Inflammatory macrophage treated with lipopolysaccharide for 1 hour (primary cell): Measurements from ENCODE around the gene ARHGEF40.
A peak's percentile ranks its signal among the peaks of the same experiment; 100 is the strongest.

ENCODE experiments used
- DNase-seq, 2 donors: peaks; one replicate each; pipeline ENCODE4 v3.0.0-alpha.2; 2020 to 2022

Gene ARHGEF40

GRCh38 chr14:21099596-21099985 is 29.5 kb downstream of the ARHGEF40 start:
- no peak for DNase-seq

- DNase-seq = no peak
These were observed 30.8 kb downstream of the ARHGEF40 start, which contains the start of gene TMEM253 for GRCh38 chr14:21100931-21101330. Gene TMEM253, plus strand, starts transcription at chr14:21101066. Its CDS starts 278 bp downstream, at chr14:21101344.

- DNase-seq = no peak
These were observed 31.8 kb downstream of the ARHGEF40 start for GRCh38 chr14:21101802-21102413.

GRCh38 chr14:21102521-21103410 is 32.7 kb downstream of the ARHGEF40 start:
- DNase-seq = no peak

GRCh38 chr14:21103411-21103709 is 33.3 kb downstream of the ARHGEF40 start:
- no peak for DNase-seq

GRCh38 chr14:21103710-21104447 is 33.8 kb downstream of the ARHGEF40 start:
- DNase-seq = peak; percentile 95 to 98

- peak; percentile 55 to 67 for DNase-seq
These were observed 34.5 kb downstream of the ARHGEF40 start for GRCh38 chr14:21104448-21105060.

GRCh38 chr14:21105095-21105494 is 35.0 kb downstream of the ARHGEF40 start:
- peak in 1 of 2 donors; percentile 30 for DNase-seq

- peak; percentile 73 to 78 for DNase-seq
These were observed 36.0 kb downstream of the ARHGEF40 start for GRCh38 chr14:21106176-21106497.

GRCh38 chr14:21106498-21107282 is 36.6 kb downstream of the ARHGEF40 start:
- DNase-seq = peak; percentile 72 to 74

GRCh38 chr14:21107283-21107800 is 37.2 kb downstream of the ARHGEF40 start:
- DNase-seq = no peak

GRCh38 chr14:21108791-21109190 is 38.7 kb downstream of the ARHGEF40 start:
- no peak for DNase-seq

GRCh38 chr14:21109377-21110138 is 39.5 kb downstream of the ARHGEF40 start:
- no peak for DNase-seq

GRCh38 chr14:21112255-21112654 is 42.2 kb downstream of the ARHGEF40 start:
- DNase-seq = peak in 1 of 2 donors; percentile 44

GRCh38 chr14:21113369-21113768 is 43.3 kb downstream of the ARHGEF40 start:
- no peak for DNase-seq

- DNase-seq = no peak
These were observed 48.8 kb downstream of the ARHGEF40 start for GRCh38 chr14:21118933-21119332.

GRCh38 chr14:21120686-21121085 is 50.6 kb downstream of the ARHGEF40 start:
- peak in 1 of 2 donors; percentile 7 for DNase-seq

- DNase-seq = no peak
These were observed 51.0 kb downstream of the ARHGEF40 start for GRCh38 chr14:21121122-21121521.

GRCh38 chr14:21123429-21123828 is 53.3 kb downstream of the ARHGEF40 start:
- DNase-seq = no peak

- no peak for DNase-seq
These were observed 63.8 kb downstream of the ARHGEF40 start for GRCh38 chr14:21133901-21134300.

- DNase-seq = peak; percentile 9 to 25
These were observed 65.9 kb downstream of the ARHGEF40 start for GRCh38 chr14:21136024-21136423.
